Left lung (tissue), 10 donors: ENCODE measurements around the gene NPFFR1. TPM values are rescaled to one million over a fixed set of nuclear protein-coding genes. Genes with fewer than 3 reads are reported as not detected.
A peak's percentile ranks its signal among the peaks of the same experiment; 100 is the strongest.
"Not testable (repeated sequence)": the region's sequence is repeated elsewhere in the genome, so short reads cannot be mapped to it uniquely, and the experiment has no call there.

ENCODE experiments used
- ATAC-seq: fragments of 200-7000 bp; cut with Tn5 transposase; one replicate; pipeline ENCODE4 v1.9.1; 2020; ENCODE audit warnings: moderate library complexity
- DNase-seq, 4 donors: peaks; one replicate each; pipeline ENCODE4 v3.0.0-alpha.2; 2013 to 2020
- H3K27ac ChIP-seq, 2 donors: fragments of 200-600 bp; sonication (generic) in 1 of 2; one replicate each; pipeline versions ENCODE4 v1.5.0 to v1.8.0; 2020 to 2021
- H3K27me3 ChIP-seq, 2 donors: fragments of 200-600 bp; sonication (generic) in 1 of 2; one replicate each; pipeline versions ENCODE4 v1.5.0 to v1.8.0; 2020 to 2021
- H3K36me3 ChIP-seq, 2 donors: fragments of 200-600 bp; sonication (generic) in 1 of 2; one replicate each; pipeline versions ENCODE4 v1.5.0 to v1.8.0; 2020 to 2021
- H3K4me1 ChIP-seq, 2 donors: fragments of 200-600 bp; one replicate each; pipeline ENCODE4 v1.8.0; 2021
- H3K4me3 ChIP-seq, 2 donors: fragments of 200-600 bp; sonication (generic) in 1 of 2; one replicate each; pipeline versions ENCODE4 v1.5.0 to v1.8.0; 2020 to 2021; ENCODE audit warnings: mild to moderate bottlenecking in 1 of 2
- H3K9me3 ChIP-seq, 2 donors: fragments of 200-600 bp; sonication (generic) in 1 of 2; one replicate each; pipeline versions ENCODE4 v1.5.0 to v1.8.0; 2020 to 2021
- intact Hi-C, 2 donors: fragments of 100-400 bp; cut with DNase I; formaldehyde crosslinking; loops; one replicate each; pipeline versions ENCODE4 v1.11.2 to v1.14.2; 2022
- polyA plus RNA-seq, 6 donors: library from polyadenylated mRNA; unstranded; fragments of 120-200 nt; gene quantifications; one replicate each; pipeline ENCODE4 v1.2.1, GENCODE V29; 2013; ENCODE audit not compliant: insufficient read length in 6 of 6
- total RNA-seq, 2 donors: library from RNA; stranded (reverse); fragmentation: NEBNext Ultra II Directional; extraction: Animal tissue kit (Norgen Biotek cat#: 25700); gene quantifications; one replicate each; pipeline ENCODE4 v1.2.1, GENCODE V29; 2021
- TF ChIP-seq, protein P1 (sequence below), 2 donors: fragments of 200-600 bp; sonication (generic) in 1 of 2; IDR thresholded peaks; one replicate each; pipeline versions ENCODE4 v1.5.0 to v1.8.0; 2021; ENCODE audit warnings: antibody characterized with exemption in 2 of 2
- donor health status: DM: no; HTN: yes; CAD: no.
- donor health status: DM: no; HTN: no; CAD: no.

NPFFR1 gene
- total and polyA plus RNA-seq, 8 donors: 0.20 to 0.80 (median 0.42) TPM

DNA sequence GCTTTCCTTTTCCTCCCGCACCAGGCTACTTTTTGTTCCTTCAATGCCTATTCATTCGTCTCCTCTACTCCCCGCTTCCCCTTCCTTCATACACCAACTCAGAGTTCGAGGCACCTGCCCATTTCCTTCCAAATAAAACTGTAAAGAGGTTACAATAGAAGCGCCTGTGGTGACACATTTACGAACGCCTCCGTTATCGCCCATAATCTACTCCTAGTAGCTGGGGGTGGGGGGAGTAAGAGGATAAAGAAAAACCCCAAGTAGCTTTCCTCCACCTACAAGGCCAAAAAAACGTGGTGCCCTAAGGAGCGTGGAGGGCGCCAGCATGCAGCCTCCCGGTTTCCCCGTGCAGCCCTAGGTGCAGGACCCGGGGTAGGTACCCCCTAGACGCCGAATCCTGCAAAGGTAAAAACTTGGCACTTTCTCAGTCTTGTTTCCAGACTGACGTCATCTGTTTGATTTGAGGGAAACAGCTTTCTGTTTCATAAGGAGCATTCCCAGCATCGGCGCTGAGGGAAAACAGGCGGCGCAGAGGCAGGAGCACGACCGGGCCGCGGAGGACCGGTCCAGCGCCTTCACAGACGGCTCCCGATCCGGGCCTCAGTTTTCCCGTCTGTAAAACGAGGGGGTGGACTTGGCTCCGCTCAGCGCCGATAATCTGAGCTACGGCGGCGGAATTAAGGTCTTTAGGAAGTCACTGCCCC, 51.5 kb downstream of the NPFFR1 start:
- ATAC-seq (peak; percentile 55), DNase-seq (peak; percentile 45 to 84 (median 61))
- TF ChIP-seq, protein P1, sequence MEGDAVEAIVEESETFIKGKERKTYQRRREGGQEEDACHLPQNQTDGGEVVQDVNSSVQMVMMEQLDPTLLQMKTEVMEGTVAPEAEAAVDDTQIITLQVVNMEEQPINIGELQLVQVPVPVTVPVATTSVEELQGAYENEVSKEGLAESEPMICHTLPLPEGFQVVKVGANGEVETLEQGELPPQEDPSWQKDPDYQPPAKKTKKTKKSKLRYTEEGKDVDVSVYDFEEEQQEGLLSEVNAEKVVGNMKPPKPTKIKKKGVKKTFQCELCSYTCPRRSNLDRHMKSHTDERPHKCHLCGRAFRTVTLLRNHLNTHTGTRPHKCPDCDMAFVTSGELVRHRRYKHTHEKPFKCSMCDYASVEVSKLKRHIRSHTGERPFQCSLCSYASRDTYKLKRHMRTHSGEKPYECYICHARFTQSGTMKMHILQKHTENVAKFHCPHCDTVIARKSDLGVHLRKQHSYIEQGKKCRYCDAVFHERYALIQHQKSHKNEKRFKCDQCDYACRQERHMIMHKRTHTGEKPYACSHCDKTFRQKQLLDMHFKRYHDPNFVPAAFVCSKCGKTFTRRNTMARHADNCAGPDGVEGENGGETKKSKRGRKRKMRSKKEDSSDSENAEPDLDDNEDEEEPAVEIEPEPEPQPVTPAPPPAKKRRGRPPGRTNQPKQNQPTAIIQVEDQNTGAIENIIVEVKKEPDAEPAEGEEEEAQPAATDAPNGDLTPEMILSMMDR (IDR thresholded peaks at IDR 0.05): no peak
- Histone ChIP-seq H3K4me3 (peak overlapping the region; percentile 90 to 95), H3K9me3 (no peaks in the 10 kb centered on the region), H3K4me1 (peaks cover 16 to 59% of the 10 kb centered on the region in 2 donors), H3K27me3 (no peaks in the 10 kb centered on the region), H3K36me3 (peaks cover 0 to 16% of the 10 kb centered on the region in 2 donors), H3K27ac (peak overlapping the region; percentile 88 to 90)
- intact Hi-C loops: no loop called here

DNA sequence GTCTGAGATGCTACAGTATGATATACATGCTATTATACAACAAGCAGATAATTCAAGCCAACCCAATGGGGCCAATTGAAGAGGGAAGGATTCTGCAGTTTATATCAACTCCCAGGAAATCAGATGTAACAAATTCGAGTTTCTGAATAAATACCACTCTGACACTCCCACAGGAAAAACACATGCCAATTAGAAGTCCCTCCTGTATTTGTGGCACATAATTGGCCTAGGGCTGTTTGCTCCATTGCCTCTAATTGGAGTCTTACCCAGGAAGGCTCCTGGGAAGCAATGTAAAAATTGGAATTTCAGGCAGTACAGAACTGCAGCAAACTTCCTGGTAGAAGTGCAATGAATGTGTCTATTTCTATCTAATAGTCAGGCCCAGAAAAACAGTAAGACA, 55.3 kb downstream of the NPFFR1 start:
- DNase-seq (no peak), ATAC-seq (no peak)
- no peaks in the 10 kb centered on the region for H3K9me3 ChIP-seq
- intact Hi-C loops: no loop called here
- TF ChIP-seq, protein P1 (IDR thresholded peaks at IDR 0.05): no peak
- peaks cover 12 to 65% of the 10 kb centered on the region in 2 donors for H3K4me1 ChIP-seq
- H3K36me3 ChIP-seq: peaks cover 0 to 29% of the 10 kb centered on the region in 2 donors
- no peaks in the 10 kb centered on the region for H3K27me3 ChIP-seq
- peak overlapping the region in 1 of 2 donors; percentile 15 for H3K27ac ChIP-seq
- no peak overlapping the region for H3K4me3 ChIP-seq

DNA sequence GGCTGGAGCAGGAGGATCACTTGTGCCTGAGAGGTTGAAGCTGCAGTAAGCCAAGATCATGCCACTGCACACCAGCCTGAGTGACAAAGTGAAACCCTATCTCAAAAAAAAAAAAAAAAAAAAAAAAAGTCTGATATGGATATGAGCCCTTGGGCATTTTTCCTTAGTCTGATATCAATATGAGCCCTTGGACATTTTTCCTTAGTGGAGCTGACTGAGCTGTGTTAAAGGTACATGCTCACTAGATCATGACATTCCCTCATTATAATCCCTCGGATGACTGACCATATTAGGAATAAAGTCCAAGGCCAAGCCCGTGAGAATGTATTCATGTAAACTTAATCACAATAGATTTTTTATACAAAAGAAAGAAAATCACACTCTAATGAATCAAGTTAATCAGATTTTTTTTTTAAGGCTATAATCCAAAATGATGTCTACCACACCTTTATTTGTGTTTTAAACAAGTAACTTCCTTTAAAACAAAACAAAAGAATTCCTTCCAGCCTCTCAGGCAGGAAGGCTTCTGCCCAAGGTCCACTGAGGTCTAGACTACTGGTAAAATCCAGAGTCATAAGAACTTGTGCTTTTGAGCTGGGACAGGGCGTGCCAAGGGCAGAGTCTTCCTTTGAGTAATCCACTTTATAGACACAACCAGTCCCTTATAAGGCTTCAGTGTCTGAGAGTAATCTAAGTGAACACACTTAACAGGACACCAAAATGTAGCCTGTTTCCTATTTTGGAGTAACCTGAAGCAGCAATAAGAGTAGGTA, 56.1 kb downstream of the NPFFR1 start:
- Histone ChIP-seq H3K9me3 (no peaks in the 10 kb centered on the region), H3K4me3 (no peak overlapping the region), H3K4me1 (peaks cover 12 to 63% of the 10 kb centered on the region in 2 donors), H3K36me3 (peaks cover 0 to 29% of the 10 kb centered on the region in 2 donors), H3K27ac (peak overlapping the region in 1 of 2 donors; percentile 21), H3K27me3 (no peaks in the 10 kb centered on the region)
- no peak for DNase-seq
- ATAC-seq: peak; percentile 45
- intact Hi-C loops: no loop called here
- TF ChIP-seq, protein P1 (IDR thresholded peaks at IDR 0.05): no peak

DNA sequence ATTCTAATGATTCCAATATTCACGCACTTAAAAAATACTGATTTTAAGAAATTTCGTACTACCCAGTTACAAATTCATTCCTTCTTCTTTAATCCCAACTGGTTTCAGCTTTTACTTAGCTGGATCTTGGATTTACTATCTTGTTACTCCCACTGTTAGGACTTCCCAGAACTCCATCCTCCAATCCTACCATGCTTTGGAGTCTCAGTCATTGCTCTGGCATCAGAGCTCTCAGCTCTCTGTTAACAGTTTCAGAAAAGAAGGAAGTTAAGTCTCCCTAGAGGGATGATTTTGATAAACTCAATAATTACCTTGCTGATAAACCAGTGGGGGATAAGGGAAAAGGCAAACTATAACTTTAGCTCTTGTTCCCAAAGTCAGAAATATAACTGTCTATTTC, 60.1 kb downstream of the NPFFR1 start:
- intact Hi-C loops: no loop called here
- Histone ChIP-seq H3K4me1 (peaks cover 5 to 39% of the 10 kb centered on the region in 2 donors), H3K27ac (no peak overlapping the region), H3K9me3 (no peaks in the 10 kb centered on the region), H3K4me3 (no peak overlapping the region), H3K27me3 (no peaks in the 10 kb centered on the region), H3K36me3 (peaks cover 0 to 21% of the 10 kb centered on the region in 2 donors)
- TF ChIP-seq, protein P1 (IDR thresholded peaks at IDR 0.05): no peak
- ATAC-seq (no peak), DNase-seq (no peak)

DNA sequence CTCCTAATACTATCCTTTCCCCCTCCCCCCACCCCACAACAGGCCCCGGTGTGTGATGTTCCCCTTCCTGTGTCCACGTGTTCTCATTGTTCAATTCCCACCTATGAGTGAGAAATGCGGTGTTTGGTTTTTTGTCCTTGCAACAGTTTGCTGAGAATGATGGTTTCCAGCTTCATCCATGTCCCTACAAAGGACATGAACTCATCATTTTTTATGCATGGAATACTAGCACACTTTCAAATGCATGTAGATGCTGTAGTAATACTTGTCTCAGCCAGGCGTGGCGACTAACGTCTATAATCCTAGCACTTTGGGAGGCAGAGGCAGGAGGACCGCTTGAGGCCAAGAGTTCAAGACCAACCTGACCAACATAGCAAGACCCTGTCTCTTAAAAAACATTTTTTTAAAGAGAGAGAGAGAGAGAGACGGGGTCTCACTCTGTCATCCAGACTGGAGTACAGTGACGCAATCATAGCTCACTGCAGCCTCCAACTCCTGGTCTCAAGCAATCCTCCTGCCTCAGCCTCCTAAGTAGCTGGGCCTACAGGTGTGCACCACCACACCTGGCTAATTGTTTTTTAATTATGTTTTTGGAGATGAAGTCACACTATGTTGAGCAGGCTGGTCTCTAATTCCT, 60.9 kb downstream of the NPFFR1 start:
- H3K27ac ChIP-seq, DNase-seq, ATAC-seq, intact Hi-C loops, H3K4me3 ChIP-seq, H3K9me3 ChIP-seq, H3K27me3 ChIP-seq: not testable (repeated sequence)
- Histone ChIP-seq H3K4me1 (peaks cover 5 to 31% of the 10 kb centered on the region in 2 donors), H3K36me3 (peaks cover 0 to 24% of the 10 kb centered on the region in 2 donors)
